Smooth muscle cell of the brain vasculature (primary cell): ENCODE measurements around the gene ITK.

Source experiments
- DNase-seq: peaks from one replicate; pipeline ENCODE4 v3.0.0-alpha.2; 2012; ENCODE audit warnings: low read depth, low spot score

ITK gene

GRCh38 chr5:157245886-157246285 is 65.2 kb downstream of the ITK start:
- DNase-seq: no peak

- DNase-seq: no peak
These were observed 66.6 kb downstream of the ITK start for GRCh38 chr5:157247267-157247666.

GRCh38 chr5:157248821-157249470 is 68.3 kb downstream of the ITK start:
- no peak for DNase-seq

- DNase-seq: no peak
These were observed 72.2 kb downstream of the ITK start for GRCh38 chr5:157252711-157253465.

- no peak for DNase-seq
These were observed 72.9 kb downstream of the ITK start for GRCh38 chr5:157253547-157253946.

GRCh38 chr5:157258450-157258849 is 77.8 kb downstream of the ITK start:
- no peak for DNase-seq

GRCh38 chr5:157259699-157260098 is 79.1 kb downstream of the ITK start:
- no peak for DNase-seq

GRCh38 chr5:157263496-157264090 is 83.0 kb downstream of the ITK start:
- DNase-seq: no peak

- no peak for DNase-seq
These were observed 85.2 kb downstream of the ITK start, which contains the start of gene CYFIP2 for GRCh38 chr5:157265714-157266285. TSS of gene CYFIP2 (plus strand) at chr5:157266123. CDS start at chr5:157285362, 19,239 bp downstream.

GRCh38 chr5:157266286-157267007 is 85.8 kb downstream of the ITK start:
- no peak for DNase-seq

GRCh38 chr5:157267025-157267424 is 86.4 kb downstream of the ITK start:
- no peak for DNase-seq

- DNase-seq: no peak
These were observed 87.3 kb downstream of the ITK start for GRCh38 chr5:157267761-157268480.

GRCh38 chr5:157269165-157269671 is 88.6 kb downstream of the ITK start:
- DNase-seq: no peak

GRCh38 chr5:157269761-157270272 is 89.2 kb downstream of the ITK start:
- no peak for DNase-seq

GRCh38 chr5:157270771-157271170 is 90.1 kb downstream of the ITK start:
- DNase-seq: no peak

GRCh38 chr5:157271740-157272271 is 91.2 kb downstream of the ITK start:
- no peak for DNase-seq

GRCh38 chr5:157273131-157273556 is 92.5 kb downstream of the ITK start:
- DNase-seq: no peak

- DNase-seq: no peak
These were observed 94.8 kb downstream of the ITK start for GRCh38 chr5:157275403-157275802.

- DNase-seq: no peak
These were observed 97.8 kb downstream of the ITK start for GRCh38 chr5:157278319-157279037.
